HepG2 (cell line): Measurements from ENCODE around the gene PRDX5. TPM values are rescaled to one million over a fixed set of nuclear protein-coding genes. Genes with fewer than 3 reads are reported as not detected.

ENCODE experiments used
- ARID2 ChIP-seq: sonication (generic); formaldehyde crosslinking; IDR thresholded peaks from 2 replicates; pipeline ENCODE4 v1.8.1; 2022; ENCODE audit warnings: mild to moderate bottlenecking, missing genetic modification reagents, borderline replicate concordance
- ARID4A ChIP-seq: sonication (generic); formaldehyde crosslinking; IDR thresholded peaks from 2 replicates; pipeline ENCODE4 v1.5.0; 2020; ENCODE audit warnings: mild to moderate bottlenecking, missing genetic modification reagents, borderline replicate concordance
- ARNTL ChIP-seq: sonication (generic); formaldehyde crosslinking; IDR thresholded peaks from 2 replicates; pipeline ENCODE4 v1.4.0; 2020; ENCODE audit warnings: mild to moderate bottlenecking, missing genetic modification reagents
- BHLHE40 ChIP-seq: IDR thresholded peaks from 2 replicates; pipeline ENCODE4 v1.6.1; 2011; ENCODE audit warnings: low read length, improper control_type of control experiment
- GATAD2A ChIP-seq: IDR thresholded peaks from 2 replicates; pipeline ENCODE4 v1.6.1; 2016
- HNRNPL ChIP-seq: fragments of 200-400 bp; formaldehyde crosslinking; IDR thresholded peaks from 2 replicates; pipeline ENCODE4 v1.6.1; 2017; ENCODE audit warnings: mild to moderate bottlenecking, low read depth, low read length
- JARID2 ChIP-seq: sonication (generic); formaldehyde crosslinking; IDR thresholded peaks from 2 replicates; pipeline ENCODE4 v1.8.1; 2023; ENCODE audit warnings: missing genetic modification reagents, inconsistent platforms; ENCODE audit not compliant: insufficient replicate concordance
- MLLT10 ChIP-seq: sonication (generic); formaldehyde crosslinking; IDR thresholded peaks from 2 replicates; pipeline ENCODE4 v1.4.0; 2020; ENCODE audit warnings: missing genetic modification reagents
- MXD1 ChIP-seq: sonication (generic); formaldehyde crosslinking; IDR thresholded peaks from 2 replicates; pipeline ENCODE4 v1.4.0; 2020; ENCODE audit warnings: mild to moderate bottlenecking, missing genetic modification reagents
- PHF5A ChIP-seq: IDR thresholded peaks from one replicate; pipeline ENCODE4 v1.6.1; 2018; ENCODE audit warnings: low read depth, missing genetic modification reagents; ENCODE audit not compliant: unreplicated experiment
- RNF2 ChIP-seq: fragments of 450-650 bp; conservative IDR thresholded peaks from 2 replicates; pipeline ENCODE4 v1.6.1; 2016; ENCODE audit warnings: low read depth
- SAP130 ChIP-seq: IDR thresholded peaks from 2 replicates; pipeline ENCODE4 v1.6.1; 2016; ENCODE audit warnings: low read depth
- SNAPC2 ChIP-seq: sonication (generic); formaldehyde crosslinking; IDR thresholded peaks from 2 replicates; pipeline ENCODE4 v1.8.1; 2022; ENCODE audit warnings: mild to moderate bottlenecking, missing genetic modification reagents
- TERF1 ChIP-seq: sonication (generic); formaldehyde crosslinking; IDR thresholded peaks from 2 replicates; pipeline ENCODE4 v1.8.0; 2022; ENCODE audit warnings: mild to moderate bottlenecking, missing genetic modification reagents, moderate library complexity
- ZBED4 ChIP-seq: sonication (generic); formaldehyde crosslinking; IDR thresholded peaks from 2 replicates; pipeline ENCODE4 v1.4.0; 2020; ENCODE audit warnings: missing genetic modification reagents, borderline replicate concordance
- ZNF138 ChIP-seq: sonication (generic); formaldehyde crosslinking; IDR thresholded peaks from 2 replicates; pipeline ENCODE4 v1.5.0; 2020; ENCODE audit warnings: mild to moderate bottlenecking, low read depth, missing genetic modification reagents
- ZNF225 ChIP-seq: sonication (generic); formaldehyde crosslinking; IDR thresholded peaks from 2 replicates; pipeline ENCODE4 v1.4.0; 2020; ENCODE audit warnings: mild to moderate bottlenecking, missing genetic modification reagents
- ZNF350 ChIP-seq: sonication (generic); formaldehyde crosslinking; IDR thresholded peaks from 2 replicates; pipeline ENCODE4 v1.4.0; 2020; ENCODE audit warnings: mild to moderate bottlenecking, low read depth, missing genetic modification reagents, borderline replicate concordance
- ZNF431 ChIP-seq: sonication (generic); formaldehyde crosslinking; IDR thresholded peaks from 2 replicates; pipeline ENCODE4 v1.9.0; 2022; ENCODE audit warnings: missing genetic modification reagents, low read depth, mild to moderate bottlenecking, borderline replicate concordance
- ZNF737 ChIP-seq: sonication (generic); formaldehyde crosslinking; IDR thresholded peaks from 2 replicates; pipeline ENCODE4 v1.5.0; 2020; ENCODE audit warnings: missing genetic modification reagents, mild to moderate bottlenecking, borderline replicate concordance
- polyA plus RNA-seq, 8 experiments: library from polyadenylated mRNA; depleted of rRNA in 3 of 8; stranded (reverse) in 7 of 8; unstranded in 1 of 8; fragments of >200 nt; fragmentation: Illumina TruSeq in 4 of 8; extraction: Trizol in 4 of 8; gene quantifications; 2 replicates each; pipeline versions ENCODE4 v1.2.1 to v1.2.3, GENCODE V29; 2011 to 2016; ENCODE audit warnings: low read depth in 4 of 8, missing spikeins in 1 of 8, mixed read lengths in 1 of 8; ENCODE audit not compliant: insufficient read depth in 1 of 8
- total RNA-seq, 5 experiments: library from RNA; depleted of rRNA; stranded (reverse); fragments of >200 nt; fragmentation: Illumina TruSeq; extraction: Trizol; gene quantifications; 2 replicates each; pipeline ENCODE4 v1.2.3, GENCODE V29; 2016; ENCODE audit warnings: low read depth in 1 of 5

The PRDX5 gene
- total and polyA plus RNA-seq, 2 of the 13 experiments (the other 11 are each of a cell fraction or from before 2014, with no cell fraction given) = 215 to 311 TPM

- no peak for TF ChIP-seq ZNF431
- TF ChIP-seq ZNF138 (CRISPR knock-in tag) = peak; percentile 67; the same call in 1 of the 2 replicates
- peak; percentile 4 for TF ChIP-seq JARID2 (CRISPR knock-in tag)
- TF ChIP-seq GATAD2A (CRISPR knock-in tag) = no peak
- no peak for TF ChIP-seq RNF2
- no peak for TF ChIP-seq TERF1
- TF ChIP-seq HNRNPL = peak; percentile 76
- no peak for TF ChIP-seq ZNF350
- TF ChIP-seq ZNF737 (CRISPR knock-in tag) = no peak
- 0 out of 2 replicates have a peak, but pooled peaks have one; percentile 9 for TF ChIP-seq ZBED4
- TF ChIP-seq ZNF225 = peak; percentile 71; the same call in 1 of the 2 replicates
- TF ChIP-seq ARID2 (CRISPR knock-in tag) = peak; percentile 66; the same call in 1 of the 2 replicates
- TF ChIP-seq MLLT10 (CRISPR knock-in tag) = no peak
- TF ChIP-seq PHF5A = no peak
- peak; percentile 56 for TF ChIP-seq SAP130 (CRISPR knock-in tag)
- 0 out of 2 replicates have a peak, but pooled peaks have one; percentile 54 for TF ChIP-seq SNAPC2 (CRISPR knock-in tag)
- peak; percentile 50 for TF ChIP-seq ARNTL
- TF ChIP-seq BHLHE40 = peak; percentile 79
- TF ChIP-seq ARID4A = 0 out of 2 replicates have a peak, but pooled peaks have one; percentile 2
- no peak; the same call in 1 of the 2 replicates for TF ChIP-seq MXD1 (CRISPR knock-in tag)
Observed at GRCh38 chr11:64358907-64359711, 41.2 kb downstream of the PRDX5 start, which contains the start of gene RPS6KA4 (continued).
